Heart left ventricle (tissue), 13 donors: ENCODE data around the gene PCYT2.

Experiments
- CTCF ChIP-seq, 12 donors: fragments of 200-600 bp; sonication (generic) in 4 of 12; IDR thresholded peaks; one replicate each; pipeline versions ENCODE4 v1.5.0 to v1.8.0; 2018 to 2022; ENCODE audit warnings: antibody characterized with exemption in 12 of 12, mild to moderate bottlenecking in 5 of 12
- POLR2A ChIP-seq, 2 donors: fragments of 450-650 bp; IDR thresholded peaks; one replicate each; pipeline ENCODE4 v1.6.1; 2017; ENCODE audit warnings: antibody characterized with exemption in 2 of 2, mild to moderate bottlenecking in 2 of 2, moderate library complexity in 2 of 2
- donor health status: ischemic (EF 13 %, LVEDD 7.1; RV severe dilation, severe dysfunction).
- donor health status: DM: no; HTN: yes; CAD: no.
- donor health status: DM: no; HTN: no; CAD: no.
- donor health status: ischemic (EF 25% LVEDD 6.9; RV normal size, moderate dysfunction).
- donor health status: ischemic (EF 25% LVEDD 5.7; RV mildly dilated, moderate dysfunction).
- donor health status: ischemic (EF 35%, LVEDD 5.7; RV mildly dilated, moderate dysfunction).
- donor health status: nonischemic (EF 11% LVEDD 7.7; RV severe dilation, severe dysfunction).
- donor health status: DM: yes; HTN: yes; CAD: no.
- donor health status: PGD.
- donor health status: ischemic (EF 29% LVEDD 5.4; RV normal size, mild dysfunction).
- donor health status: nonischemic (EF 23%, LVEDD 6.1; RV moderate dilation, normal function).

DNA sequence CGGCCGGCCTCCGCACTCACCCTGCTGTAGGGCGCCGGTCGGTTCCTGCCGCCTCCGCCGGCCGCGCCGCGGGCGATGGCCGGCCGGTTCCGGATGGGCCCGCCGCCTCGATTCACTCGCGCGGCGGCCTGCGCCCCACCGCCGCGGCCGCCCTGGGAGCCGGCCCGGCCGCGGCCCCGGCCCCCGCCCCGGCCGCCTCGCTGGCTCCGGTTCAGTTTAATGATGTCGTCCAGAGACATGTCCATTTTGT lies 20.0 kb downstream of the PCYT2 start:
- TF ChIP-seq POLR2A (IDR thresholded peaks at IDR 0.05) = no peak
- TF ChIP-seq CTCF (IDR thresholded peaks at IDR 0.05) = no peak
